ENCODE results near the gene VGLL1.
A peak's percentile ranks its signal among the peaks of the same experiment; 100 is the strongest.

Gene VGLL1

DNA sequence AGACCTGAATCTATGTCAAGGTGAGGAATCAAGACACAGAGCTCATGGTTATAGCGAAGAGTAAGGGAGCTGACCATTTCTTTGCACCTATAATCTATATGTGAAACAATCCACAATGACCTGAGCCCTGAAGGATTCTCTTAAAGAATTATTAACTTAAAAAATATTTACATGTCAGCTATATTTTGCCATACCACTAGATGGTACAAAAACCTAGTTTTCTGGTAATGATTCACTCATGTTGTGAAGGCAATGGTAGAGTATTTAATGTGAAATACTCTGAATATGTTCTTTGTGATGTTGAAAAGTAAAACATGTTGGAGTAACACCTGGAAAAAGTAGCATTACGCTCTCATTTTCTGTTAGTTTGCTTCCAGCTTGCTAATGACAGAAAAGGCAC, 40.0 kb downstream of the VGLL1 start:
- DNase-seq: no peak

DNA sequence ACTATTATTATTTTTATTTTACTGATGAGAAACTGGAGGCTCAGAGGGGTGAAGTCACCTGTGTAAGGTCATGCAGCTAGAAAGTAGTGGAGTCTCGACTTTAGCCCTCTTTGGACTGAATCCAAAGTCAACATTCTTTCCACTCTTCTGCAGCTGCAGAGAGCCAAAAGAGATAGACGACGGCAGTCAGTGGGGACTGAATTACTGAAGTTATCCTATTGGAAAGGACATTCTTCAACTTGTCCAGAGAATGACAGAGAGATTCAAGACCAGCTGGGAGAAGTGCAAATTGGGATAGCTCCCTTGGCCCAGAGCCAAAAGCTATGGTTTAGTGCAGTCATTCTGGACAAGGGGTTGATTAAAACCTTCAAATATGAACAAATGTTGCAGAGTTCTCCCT, 42.5 kb downstream of the VGLL1 start:
- DNase-seq: peak; percentile 22

DNA sequence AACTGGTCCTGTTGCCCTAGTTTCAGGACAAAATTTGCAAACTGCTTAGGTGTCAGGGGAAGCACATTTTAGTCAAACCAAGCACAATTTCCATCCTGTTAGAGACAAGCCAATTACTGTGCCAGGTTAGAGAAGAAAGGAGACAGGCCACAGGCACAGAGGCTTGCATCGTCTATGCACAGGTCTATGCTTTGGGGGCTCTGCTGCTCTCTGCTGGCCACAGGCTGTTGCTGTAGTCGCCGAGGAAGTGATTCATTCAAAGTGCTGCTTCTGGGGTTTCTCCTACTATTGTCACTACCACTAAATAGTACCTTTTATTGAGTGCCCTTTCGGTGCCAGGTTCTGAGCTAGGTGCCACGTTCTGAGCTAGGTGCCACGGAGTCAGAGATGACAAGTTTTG, 45.5 kb downstream of the VGLL1 start:
- DNase-seq: peak; percentile 58

DNA sequence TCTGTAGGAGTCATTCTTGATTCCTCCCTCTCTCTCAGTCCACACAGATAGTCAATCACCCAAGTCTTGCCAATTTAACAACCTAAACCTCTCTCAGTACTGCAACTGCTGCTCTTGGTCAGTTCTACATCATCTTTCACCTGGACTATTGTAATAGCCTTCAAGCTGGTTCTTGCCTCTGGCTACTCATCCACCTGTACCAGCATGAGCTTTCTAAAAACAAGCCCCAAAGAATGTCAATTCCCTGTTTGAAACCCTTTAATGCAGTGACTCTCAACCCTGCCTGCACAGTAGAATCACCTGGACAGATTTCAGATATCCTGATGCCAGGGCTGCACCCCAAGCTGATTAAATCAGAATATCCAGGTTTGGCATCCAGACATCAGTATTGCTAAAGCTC, 48.3 kb downstream of the VGLL1 start:
- no peak for DNase-seq

DNA sequence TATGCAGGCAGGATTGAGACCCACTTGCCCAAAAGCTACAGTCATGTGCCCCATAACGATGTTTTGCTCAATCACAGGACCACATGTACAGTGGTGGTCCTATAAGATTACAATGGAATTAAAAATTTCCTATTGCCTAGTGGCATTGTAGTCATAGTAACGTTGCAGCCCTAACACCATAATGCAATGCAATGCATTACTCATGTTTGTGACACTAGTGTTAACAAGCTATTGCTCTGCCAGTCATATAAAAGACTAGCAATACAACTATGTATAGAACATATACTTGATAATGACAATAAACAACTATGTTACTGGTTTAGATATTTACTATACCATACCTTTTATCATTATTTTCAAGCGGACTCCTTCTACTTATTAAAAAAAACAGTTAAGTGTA, 50.6 kb downstream of the VGLL1 start:
- no peak for DNase-seq

DNA sequence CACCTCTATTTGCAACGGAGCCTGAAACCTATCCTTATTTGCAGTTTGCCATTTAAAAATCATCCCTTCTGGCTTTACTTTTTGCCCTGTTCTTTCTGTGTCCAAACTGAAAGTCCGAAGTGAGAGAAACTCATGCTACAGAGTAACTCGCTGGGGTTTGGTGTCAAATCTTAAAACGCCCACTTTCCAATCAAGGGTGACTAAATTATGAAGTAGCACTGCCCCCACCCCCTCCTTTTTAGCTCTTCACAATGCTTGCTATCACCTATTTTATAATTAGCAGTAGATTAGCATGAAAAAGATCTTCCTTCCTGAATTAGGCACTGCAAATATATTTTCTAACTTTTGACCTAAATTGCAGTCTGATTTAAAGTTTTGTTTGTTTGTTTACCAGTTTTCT, 52.5 kb downstream of the VGLL1 start:
- no peak for DNase-seq

DNA sequence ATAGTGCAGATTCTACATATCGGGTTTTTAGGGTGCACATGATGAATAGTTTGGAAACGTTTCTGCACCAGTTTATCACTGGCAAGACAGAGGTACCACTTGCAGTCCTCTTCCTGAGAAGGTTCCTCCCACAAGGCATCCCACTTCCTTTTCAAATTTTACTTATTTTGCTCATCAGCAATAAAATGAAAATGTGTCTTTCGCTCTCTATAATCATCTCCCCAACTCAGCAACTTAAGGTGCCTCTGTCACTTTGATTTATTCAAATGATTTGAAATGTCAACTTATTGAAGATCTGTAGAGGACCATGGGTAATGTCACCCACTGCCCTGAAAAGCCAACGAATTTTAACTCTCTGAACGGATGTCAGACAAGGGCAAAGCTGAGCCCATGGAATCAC, 53.2 kb downstream of the VGLL1 start:
- no peak for DNase-seq

DNA sequence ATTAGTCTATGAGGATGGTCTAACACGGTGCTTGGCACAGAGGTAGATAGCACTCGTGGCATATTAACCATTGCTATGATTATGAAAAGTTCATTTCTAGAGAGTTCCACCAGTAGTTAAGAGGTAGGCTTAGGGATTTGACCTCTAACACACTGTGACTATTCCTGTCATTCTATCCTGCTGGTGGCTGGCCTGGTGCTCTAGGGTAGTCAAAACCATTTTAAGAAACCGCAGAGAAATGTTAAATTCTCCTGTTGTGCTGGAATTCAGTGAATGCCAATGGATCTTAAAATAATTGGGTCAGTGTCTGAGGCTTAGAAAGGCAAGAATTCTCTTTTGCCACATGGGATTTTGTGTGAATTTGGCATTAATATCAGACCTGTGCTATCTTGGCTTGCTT, 53.9 kb downstream of the VGLL1 start:
- DNase-seq: no peak

DNA sequence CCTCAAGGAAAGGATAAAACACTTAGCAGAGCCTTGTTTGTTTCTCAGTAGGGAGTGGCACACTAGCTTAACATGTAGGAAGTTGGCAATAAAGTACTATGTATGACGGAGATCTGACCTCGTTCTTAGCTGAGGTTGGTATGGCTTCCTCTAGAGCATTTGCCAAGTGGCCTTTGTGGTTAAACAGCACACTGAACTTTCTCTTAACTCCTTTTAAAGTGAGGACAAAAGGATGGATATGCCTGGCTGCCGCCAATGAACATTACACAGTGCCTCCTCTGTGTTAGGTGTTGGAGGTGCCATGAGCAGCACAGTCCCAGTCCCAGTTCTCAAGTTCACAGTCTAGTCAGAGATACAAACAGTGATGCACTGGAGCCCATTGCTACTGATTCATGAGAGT, 54.4 kb downstream of the VGLL1 start:
- DNase-seq: no peak

DNA sequence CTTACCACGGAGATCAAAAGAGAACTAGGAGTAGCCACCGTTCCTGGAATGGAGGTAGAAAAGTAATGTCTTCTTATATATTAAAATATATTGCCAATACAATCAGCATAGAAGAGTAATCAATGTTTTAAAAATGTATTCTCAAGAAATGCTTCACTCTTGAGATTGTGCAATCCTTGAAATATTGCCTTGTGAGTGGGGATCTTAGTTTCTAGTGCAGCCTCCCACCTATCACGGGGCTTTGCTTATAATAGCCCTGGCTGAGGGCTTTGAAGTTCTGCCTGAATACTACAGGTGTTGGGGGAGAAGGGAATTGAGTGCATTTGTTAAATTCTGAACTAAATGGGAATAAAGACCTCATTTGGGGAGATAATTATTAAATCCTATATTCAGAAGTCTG, 55.5 kb downstream of the VGLL1 start:
- no peak for DNase-seq

DNA sequence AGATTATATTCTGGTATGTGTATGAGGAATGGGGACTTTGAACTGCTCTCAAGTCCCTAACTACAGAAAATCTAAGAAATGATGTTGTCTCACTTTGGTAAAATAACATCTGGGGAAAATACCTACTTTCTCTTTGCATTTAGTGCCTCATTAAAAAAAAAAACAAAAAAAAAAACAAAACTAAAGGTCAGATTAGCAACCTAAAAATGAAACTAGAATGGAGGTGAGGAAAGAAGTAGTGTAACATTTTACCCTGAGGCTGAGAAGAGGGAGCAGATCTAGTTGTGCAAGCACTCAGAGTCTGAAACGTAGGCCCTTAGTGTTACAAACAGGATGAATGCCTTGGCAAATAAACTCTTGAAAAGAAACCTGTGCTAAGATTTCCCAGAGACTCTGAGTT, 56.0 kb downstream of the VGLL1 start:
- no peak for DNase-seq

DNA sequence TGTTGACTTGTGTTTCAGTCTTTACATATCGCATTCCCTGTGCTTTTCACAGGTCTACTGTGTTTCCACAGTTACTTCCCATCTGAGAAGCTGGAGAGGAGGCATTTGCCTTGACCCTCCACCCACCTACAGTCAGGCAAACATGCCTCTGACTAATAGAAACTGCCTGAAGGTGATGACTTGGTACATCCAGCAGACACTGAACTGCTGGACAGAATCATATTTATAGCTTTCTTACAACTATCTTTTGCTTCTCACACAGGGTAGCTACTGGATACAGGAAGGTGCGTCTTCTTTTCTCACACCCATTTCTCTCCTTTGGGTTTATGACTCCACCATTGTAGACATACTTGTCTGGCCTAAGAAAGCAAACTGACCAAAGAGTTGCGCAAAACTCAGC, 58.0 kb downstream of the VGLL1 start:
- no peak for DNase-seq

DNA sequence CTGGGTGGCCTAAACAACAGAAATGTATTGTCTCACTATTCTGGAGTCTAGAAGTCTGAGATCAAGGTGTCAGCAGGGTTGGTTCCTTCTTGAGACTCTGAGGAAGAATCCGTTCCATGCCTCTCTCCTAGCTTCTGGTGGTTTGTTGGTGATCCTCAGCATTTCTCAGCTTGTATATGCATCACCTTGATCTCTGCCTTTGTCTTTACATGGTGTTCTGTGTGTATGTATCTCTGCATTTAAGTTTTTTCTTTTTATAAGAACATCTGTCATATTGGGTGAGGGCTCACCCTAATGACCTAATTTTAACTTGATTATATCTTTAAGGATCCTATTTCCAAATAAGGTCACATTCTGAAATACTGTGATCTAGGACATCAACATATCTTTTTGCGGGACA, 65.3 kb downstream of the VGLL1 start:
- no peak for DNase-seq

DNA sequence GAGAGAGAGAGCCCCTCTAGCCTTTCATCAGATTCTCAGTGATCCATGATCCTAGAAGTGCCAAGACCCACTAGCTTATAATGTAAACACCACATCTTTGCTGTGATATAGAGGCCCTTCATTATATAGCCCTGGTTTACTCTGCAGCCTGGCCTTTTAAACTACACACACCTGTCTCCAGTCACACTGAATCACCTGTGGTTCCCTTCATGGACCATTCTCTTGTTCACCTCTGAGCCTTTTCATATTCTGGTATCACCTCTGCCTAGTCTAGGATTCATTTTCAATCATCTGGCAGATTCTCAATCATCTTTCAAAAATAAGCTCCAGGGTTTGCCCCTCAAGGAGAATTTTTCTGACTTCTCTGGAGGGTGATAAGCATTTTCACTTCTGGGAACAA, 65.9 kb downstream of the VGLL1 start:
- DNase-seq: no peak

DNA sequence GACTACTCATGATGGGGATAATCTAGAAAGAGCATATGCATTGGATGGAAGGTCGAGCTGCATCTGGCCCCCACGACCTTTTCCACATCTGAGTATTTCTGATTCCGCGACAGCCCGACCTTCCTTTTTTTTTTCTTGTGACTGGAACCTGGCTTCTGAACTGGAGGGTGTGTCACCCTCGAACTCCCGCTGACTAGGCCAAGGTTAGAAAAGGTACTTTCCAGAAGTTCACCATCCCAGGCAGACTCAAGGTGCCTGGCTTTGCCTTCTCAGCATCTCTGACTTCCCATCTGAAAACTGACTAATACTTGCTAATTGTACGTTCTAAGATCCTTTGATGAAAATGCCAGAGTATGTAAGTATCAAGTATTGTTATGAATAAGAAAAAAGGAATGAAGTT, 66.6 kb downstream of the VGLL1 start:
- no peak for DNase-seq

DNA sequence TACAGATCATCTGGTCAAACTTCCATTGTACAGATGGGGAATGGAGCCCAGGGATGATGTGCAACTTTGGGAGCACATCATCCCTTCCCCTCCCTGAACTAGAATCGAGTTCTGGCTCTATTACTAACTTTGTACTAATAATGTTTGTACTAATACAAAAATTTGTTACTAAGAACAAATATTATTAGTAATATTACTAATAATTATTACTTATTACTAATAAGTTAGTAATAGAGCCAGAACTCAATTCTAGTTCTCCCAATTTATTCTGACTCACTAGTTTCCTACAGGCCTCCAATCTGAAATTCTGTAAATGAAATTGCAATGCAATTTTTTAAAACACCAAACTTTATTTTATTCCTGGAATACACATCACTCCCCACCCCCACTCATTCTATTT, 68.0 kb downstream of the VGLL1 start:
- no peak for DNase-seq
